Activated naive CD4-positive, alpha-beta T cell treated with anti-CD3 and anti-CD28 coated beads for 36 hours (primary cell): ENCODE results near the gene VANGL2. TPM values are rescaled to one million over a fixed set of nuclear protein-coding genes. Genes with fewer than 3 reads are reported as not detected.

Experiments
- CTCF ChIA-PET: fragments of 350-600 bp; sonication (Branson Sonifier 250); formaldehyde crosslinking; loops from one replicate; lab custom pipeline; 2021; ENCODE audit warnings: antibody characterized with exemption; lab: Charles Lee
- DNase-seq: peaks from one replicate; pipeline ENCODE4 v3.0.0-alpha.2; 2020
- H3K27ac Mint-ChIP-seq: one replicate; pipeline ENCODE4 v1.8.0; 2021; ENCODE audit warnings: mild to moderate bottlenecking, mixed read lengths
- H3K27me3 Mint-ChIP-seq: one replicate; pipeline ENCODE4 v1.8.0; 2021; ENCODE audit warnings: low read depth, mixed read lengths
- H3K36me3 Mint-ChIP-seq: one replicate; pipeline ENCODE4 v1.8.0; 2021; ENCODE audit warnings: low read depth, mixed read lengths
- H3K4me1 Mint-ChIP-seq: one replicate; pipeline ENCODE4 v1.8.0; 2021; ENCODE audit warnings: low read depth, mixed read lengths
- H3K4me3 Mint-ChIP-seq: one replicate; pipeline ENCODE4 v1.8.0; 2021; ENCODE audit warnings: mild to moderate bottlenecking, moderate library complexity, mixed read lengths
- H3K9me3 Mint-ChIP-seq: one replicate; pipeline ENCODE4 v1.8.0; 2021; ENCODE audit warnings: mixed read lengths
- intact Hi-C: fragments of 100-400 bp; cut with micrococcal nuclease; formaldehyde crosslinking; loops from one replicate; pipeline ENCODE4 v1.15.1; 2023
- total RNA-seq, 2 experiments: library from RNA; stranded (reverse); gene quantifications; one replicate each; pipeline ENCODE4 v1.2.3, GENCODE V29; 2021

Gene VANGL2
- total RNA-seq, 2 experiments from 2014 or later, result 0.27 TPM; not detected in 1

DNA sequence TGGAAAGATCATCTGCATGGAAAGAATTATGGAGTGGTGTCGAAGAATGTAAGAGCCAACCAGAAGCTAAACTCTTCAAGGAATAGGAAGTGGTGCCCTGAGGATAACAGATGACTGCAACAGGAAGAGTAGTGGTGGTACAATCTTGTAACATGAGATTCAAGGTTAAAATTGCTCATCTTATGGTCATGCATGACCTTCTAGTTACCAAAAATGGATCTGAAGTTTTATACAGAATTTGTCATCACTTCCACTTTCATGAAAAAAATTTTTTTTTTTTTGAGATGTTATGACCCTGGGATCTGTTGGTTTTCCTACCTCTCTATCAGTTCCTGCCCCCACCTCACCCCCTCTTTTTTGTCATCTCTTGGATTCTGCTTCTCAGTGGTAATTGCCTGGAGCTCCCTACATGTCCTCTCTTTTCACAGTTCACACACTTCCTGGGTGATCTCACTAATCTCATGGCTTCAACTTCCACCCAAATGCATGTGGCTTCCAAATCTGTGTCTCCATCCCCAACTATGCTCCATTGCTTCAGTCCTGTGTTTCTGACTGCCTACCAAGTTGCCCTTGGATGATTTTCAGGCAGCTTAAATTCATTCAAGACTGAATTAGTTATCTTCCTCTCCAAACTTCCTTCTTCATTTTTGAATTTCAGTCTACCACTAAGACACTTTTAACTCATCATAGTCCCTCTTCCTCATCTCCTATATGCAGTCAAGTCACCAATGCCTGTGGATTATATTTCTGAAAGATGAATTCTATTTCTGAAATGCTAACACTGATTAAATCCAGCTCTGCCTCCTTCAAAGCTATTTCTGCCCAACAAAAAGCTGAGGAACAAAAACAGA is 74.3 kb downstream of the VANGL2 start:
- CTCF ChIA-PET, result interaction anchor here (0.6 to 1.7 kb wide), 5 partner anchors 9 to 267 kb away, joined by 3 to 6 read pairs (median 4); no protein-coding TSS in a partner anchor

More for the DNA sequence above, 74.3 kb downstream of the VANGL2 start:
- H3K27ac Mint-ChIP-seq, result no peak overlapping the region
- intact Hi-C loops, result loop anchor here (2.0 to 5.0 kb wide), 2 partner anchors 190 to 212 kb away; partner anchors contain the start of gene DCAF8
- H3K27me3 Mint-ChIP-seq, result no peaks in the 10 kb centered on the region
- no peak overlapping the region for H3K4me3 Mint-ChIP-seq
- peaks cover 5% of the 10 kb centered on the region for H3K36me3 Mint-ChIP-seq
- DNase-seq, result peak; percentile 49
- peaks cover 10% of the 10 kb centered on the region for H3K9me3 Mint-ChIP-seq
- no peaks in the 10 kb centered on the region for H3K4me1 Mint-ChIP-seq

Other genes starting within 250 kb of the VANGL2 start
- not detected for gene ATP1A4, start 249.0 kb upstream of the VANGL2 start, total RNA-seq
- not detected for gene CASQ1, start 210.0 kb upstream of the VANGL2 start, total RNA-seq
- 10 to 100 TPM; 34.3 to 42.0 TPM for gene PEA15, start 195.2 kb upstream of the VANGL2 start, total RNA-seq
- gene DCAF8, start 138.0 kb upstream of the VANGL2 start, total RNA-seq, result 100 to 1,000 TPM; 218 to 226 TPM
- gene PEX19, start 115.4 kb upstream of the VANGL2 start, total RNA-seq, result 10 to 100 TPM; 58.3 to 65.4 TPM
- 100 to 1,000 TPM in 1 of 2 experiments, 10 to 100 TPM in 1; 97.8 to 101 TPM for gene COPA, start 57.3 kb upstream of the VANGL2 start, total RNA-seq
- gene NCSTN, start 57.2 kb upstream of the VANGL2 start, total RNA-seq, result 10 to 100 TPM; 27.4 to 29.4 TPM
- under 1 TPM in 1 of 2 experiments, not detected in 1; 0.07 TPM for gene NHLH1, start 33.5 kb upstream of the VANGL2 start, total RNA-seq
- gene SLAMF6, start 122.7 kb downstream of the VANGL2 start, total RNA-seq, result 10 to 100 TPM; 55.0 to 55.5 TPM
- 1 to 10 TPM; 8.6 to 9.2 TPM for gene CD84, start 178.9 kb downstream of the VANGL2 start, total RNA-seq
- 100 to 1,000 TPM; 101 to 112 TPM for gene SLAMF1, start 246.5 kb downstream of the VANGL2 start, total RNA-seq